OCI-LY1 (cell line): ENCODE measurements around the gene ATP1A4.

Experiments
- H2AFZ ChIP-seq: fragments of 200-600 bp; sonication (generic), shearing (Covaris generic); 2 replicates; pipeline ENCODE4 v1.6.0; 2014; ENCODE audit warnings: antibody characterized with exemption, mild to moderate bottlenecking, low read length
- H3F3A ChIP-seq: fragments of 200-600 bp; sonication (generic), shearing (Covaris generic); 2 replicates; pipeline ENCODE4 v1.6.0; 2014; ENCODE audit warnings: mild to moderate bottlenecking, antibody characterized with exemption, low read length, moderate library complexity; ENCODE audit not compliant: insufficient read depth
- H3K27ac ChIP-seq: fragments of 200-600 bp; sonication (generic); 2 replicates; pipeline ENCODE4 v1.5.1; 2014; ENCODE audit warnings: low read length, mixed run types, mild to moderate bottlenecking, low read depth; ENCODE audit not compliant: poor library complexity, severe bottlenecking
- H3K27me3 ChIP-seq: fragments of 200-600 bp; sonication (generic); 2 replicates; pipeline ENCODE4 v1.6.0; 2014; ENCODE audit warnings: antibody characterized with exemption, mild to moderate bottlenecking, low read length, moderate library complexity; ENCODE audit not compliant: insufficient read depth
- H3K36me3 ChIP-seq: fragments of 200-600 bp; sonication (generic); 2 replicates; pipeline ENCODE4 v1.6.1; 2014; ENCODE audit warnings: mild to moderate bottlenecking, antibody characterized with exemption, low read length, moderate library complexity, mixed read lengths; ENCODE audit not compliant: insufficient read depth
- H3K4me1 ChIP-seq: fragments of 200-600 bp; sonication (generic); 2 replicates; pipeline ENCODE4 v1.5.1; 2014; ENCODE audit warnings: mild to moderate bottlenecking, low read length, moderate library complexity; ENCODE audit not compliant: insufficient read depth, severe bottlenecking
- H3K4me2 ChIP-seq: fragments of 200-600 bp; sonication (generic), shearing (Covaris generic); 2 replicates; pipeline ENCODE4 v1.6.1; 2014; ENCODE audit warnings: low read length
- H3K4me3 ChIP-seq: fragments of 200-600 bp; sonication (generic); 2 replicates; pipeline ENCODE4 v1.5.1; 2014; ENCODE audit warnings: low read length, low read depth, mild to moderate bottlenecking, mixed read lengths; ENCODE audit not compliant: poor library complexity, severe bottlenecking
- H3K79me2 ChIP-seq: fragments of 200-600 bp; shearing (Covaris generic); 2 replicates; pipeline ENCODE4 v1.6.1; 2016; ENCODE audit warnings: mixed run types, low read length, mixed read lengths; ENCODE audit not compliant: insufficient read depth
- H3K9ac ChIP-seq: fragments of 200-600 bp; sonication (generic), shearing (Covaris generic); 2 replicates; pipeline ENCODE4 v1.6.1; 2014; ENCODE audit warnings: mild to moderate bottlenecking, low read length, mixed read lengths
- H3K9me2 ChIP-seq: fragments of 200-600 bp; sonication (generic), shearing (Covaris generic); 2 replicates; pipeline ENCODE4 v1.6.1; 2014; ENCODE audit warnings: low read depth, mild to moderate bottlenecking, low read length, mixed read lengths
- H3K9me3 ChIP-seq: fragments of 200-600 bp; shearing (Covaris generic); 2 replicates; pipeline ENCODE4 v1.6.1; 2014; ENCODE audit warnings: low read length, mixed read lengths
- H4K20me1 ChIP-seq: fragments of 200-600 bp; sonication (generic), shearing (Covaris generic); 2 replicates; pipeline ENCODE4 v1.6.0; 2016; ENCODE audit warnings: mild to moderate bottlenecking, low read length; ENCODE audit not compliant: insufficient read depth
- CTCF ChIP-seq: fragments of 200-600 bp; sonication (generic), shearing (Covaris generic); IDR thresholded peaks from 2 replicates; pipeline ENCODE4 v1.5.1; 2017; ENCODE audit warnings: mild to moderate bottlenecking, antibody characterized with exemption, low read length, moderate library complexity, mixed read lengths
- EZH2 ChIP-seq: fragments of 200-600 bp; sonication (generic), shearing (Covaris generic); IDR thresholded peaks from 2 replicates; pipeline ENCODE4 v1.8.0; 2017; ENCODE audit warnings: borderline replicate concordance, mixed run types, mild to moderate bottlenecking, antibody characterized with exemption, low read length, moderate library complexity, mixed read lengths

ATP1A4 gene

GRCh38 chr1:160130486-160130885 is 20.9 kb upstream of the ATP1A4 start:
- Histone ChIP-seq H3K27ac (no peak overlapping the region), H3K27me3 (peaks cover 6% of the 10 kb centered on the region; the same call in 1 of the 2 replicates), H4K20me1 (no peaks in the 10 kb centered on the region), H3K4me1 (no peaks in the 10 kb centered on the region), H3K4me3 (no peak overlapping the region), H3K9ac (no peak overlapping the region), H3K4me2 (no peak overlapping the region), H3K79me2 (no peaks in the 10 kb centered on the region), H3K9me2 (no peaks in the 10 kb centered on the region), H3F3A (no peaks in the 10 kb centered on the region), H3K9me3 (no peaks in the 10 kb centered on the region), H3K36me3 (no peaks in the 10 kb centered on the region), H2AFZ (no peak overlapping the region)
- TF ChIP-seq CTCF, result no peak
- TF ChIP-seq EZH2, result no peak

- peaks cover 6% of the 10 kb centered on the region; the same call in 1 of the 2 replicates for H3K27me3 ChIP-seq
- H3K27ac ChIP-seq, result no peak overlapping the region
- no peaks in the 10 kb centered on the region for H3K9me2 ChIP-seq
- no peaks in the 10 kb centered on the region for H3K4me1 ChIP-seq
- H3K9ac ChIP-seq, result no peak overlapping the region
- no peak for TF ChIP-seq CTCF
- no peak for TF ChIP-seq EZH2
- no peaks in the 10 kb centered on the region for H4K20me1 ChIP-seq
- no peaks in the 10 kb centered on the region for H3F3A ChIP-seq
- H2AFZ ChIP-seq, result no peak overlapping the region
- H3K4me3 ChIP-seq, result no peak overlapping the region
- H3K79me2 ChIP-seq, result no peaks in the 10 kb centered on the region
- H3K4me2 ChIP-seq, result no peak overlapping the region
- no peaks in the 10 kb centered on the region for H3K36me3 ChIP-seq
- H3K9me3 ChIP-seq, result no peaks in the 10 kb centered on the region
Observed at GRCh38 chr1:160130939-160131338, 20.5 kb upstream of the ATP1A4 start.

- peaks cover 7% of the 10 kb centered on the region; the same call in 1 of the 2 replicates for H3K27me3 ChIP-seq
- H3K4me2 ChIP-seq, result no peak overlapping the region
- H4K20me1 ChIP-seq, result no peaks in the 10 kb centered on the region
- no peaks in the 10 kb centered on the region for H3K9me2 ChIP-seq
- H2AFZ ChIP-seq, result no peak overlapping the region
- H3K27ac ChIP-seq, result no peak overlapping the region
- H3K9me3 ChIP-seq, result no peaks in the 10 kb centered on the region
- no peaks in the 10 kb centered on the region for H3K4me1 ChIP-seq
- no peak overlapping the region for H3K9ac ChIP-seq
- no peaks in the 10 kb centered on the region for H3F3A ChIP-seq
- no peaks in the 10 kb centered on the region for H3K79me2 ChIP-seq
- no peak for TF ChIP-seq CTCF
- TF ChIP-seq EZH2, result no peak
- H3K4me3 ChIP-seq, result no peak overlapping the region
- no peaks in the 10 kb centered on the region for H3K36me3 ChIP-seq
Observed at GRCh38 chr1:160131803-160132565, 19.4 kb upstream of the ATP1A4 start.
